ENCODE data around the gene SH3GL1.

Gene SH3GL1

DNA sequence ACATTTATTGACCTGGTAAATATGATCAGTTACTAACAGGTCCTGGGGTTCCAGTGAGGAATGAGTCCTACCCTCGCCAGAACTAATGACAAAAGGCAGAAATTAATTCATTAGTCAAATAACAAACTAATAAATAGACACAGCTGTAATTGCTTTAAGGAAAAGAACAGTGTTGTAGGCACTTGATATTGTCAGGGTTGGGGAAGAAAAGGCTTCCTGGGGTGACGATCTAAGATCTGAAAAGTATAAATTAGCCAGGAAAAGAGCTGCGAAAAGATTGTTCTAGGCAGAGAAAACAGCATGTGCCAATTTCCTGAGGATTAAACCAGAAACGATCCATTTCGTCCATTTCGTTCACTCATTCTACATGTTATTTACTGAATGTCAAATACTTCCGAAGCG is 1.4 kb upstream of the SH3GL1 start:
- DNase-seq (ENCODE audit: low spot score), result no peak
- FAIRE-seq, result no peak

GRCh38 chr19:4399812-4400134 is 574 bp downstream of the SH3GL1 start:
- no peak for DNase-seq (ENCODE audit: low spot score)
- FAIRE-seq, result no peak

- DNase-seq (ENCODE audit: low spot score), result no peak
- no peak for FAIRE-seq
Measured at GRCh38 chr19:4396949-4397783, 3.2 kb downstream of the SH3GL1 start.

DNA sequence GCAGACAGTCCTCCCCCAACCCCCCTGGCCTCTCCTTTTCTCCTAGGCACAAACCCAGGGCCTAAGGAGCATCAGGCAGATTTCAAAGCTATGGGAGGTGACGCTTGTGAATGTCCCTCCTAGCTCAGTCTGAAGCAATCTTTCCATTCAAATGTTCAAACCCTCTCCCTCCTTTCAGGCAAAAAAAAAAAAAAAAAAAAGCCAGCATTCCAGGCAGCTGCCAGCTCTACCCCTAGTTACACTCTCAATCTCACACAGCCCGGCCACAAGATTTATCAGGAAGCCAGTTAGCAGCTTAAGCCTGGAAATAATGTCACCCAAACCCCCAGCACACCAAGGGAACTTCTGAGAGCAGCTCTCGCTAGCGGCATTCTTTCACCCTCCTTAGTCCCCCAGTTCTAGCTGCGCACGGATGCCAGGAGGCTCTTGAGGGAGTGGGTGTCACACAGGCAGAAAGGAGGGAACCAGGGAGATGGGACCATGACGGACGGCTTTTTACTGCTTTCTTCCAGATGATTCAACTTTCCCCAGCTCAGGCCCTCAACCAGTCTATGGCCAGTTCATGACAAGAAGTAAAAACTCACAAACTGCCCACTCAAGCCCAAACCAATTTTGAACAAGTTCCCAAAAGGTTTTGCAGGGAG is 6.3 kb downstream of the SH3GL1 start:
- FAIRE-seq (no peak), DNase-seq (ENCODE audit: low spot score) (no peak)

DNA sequence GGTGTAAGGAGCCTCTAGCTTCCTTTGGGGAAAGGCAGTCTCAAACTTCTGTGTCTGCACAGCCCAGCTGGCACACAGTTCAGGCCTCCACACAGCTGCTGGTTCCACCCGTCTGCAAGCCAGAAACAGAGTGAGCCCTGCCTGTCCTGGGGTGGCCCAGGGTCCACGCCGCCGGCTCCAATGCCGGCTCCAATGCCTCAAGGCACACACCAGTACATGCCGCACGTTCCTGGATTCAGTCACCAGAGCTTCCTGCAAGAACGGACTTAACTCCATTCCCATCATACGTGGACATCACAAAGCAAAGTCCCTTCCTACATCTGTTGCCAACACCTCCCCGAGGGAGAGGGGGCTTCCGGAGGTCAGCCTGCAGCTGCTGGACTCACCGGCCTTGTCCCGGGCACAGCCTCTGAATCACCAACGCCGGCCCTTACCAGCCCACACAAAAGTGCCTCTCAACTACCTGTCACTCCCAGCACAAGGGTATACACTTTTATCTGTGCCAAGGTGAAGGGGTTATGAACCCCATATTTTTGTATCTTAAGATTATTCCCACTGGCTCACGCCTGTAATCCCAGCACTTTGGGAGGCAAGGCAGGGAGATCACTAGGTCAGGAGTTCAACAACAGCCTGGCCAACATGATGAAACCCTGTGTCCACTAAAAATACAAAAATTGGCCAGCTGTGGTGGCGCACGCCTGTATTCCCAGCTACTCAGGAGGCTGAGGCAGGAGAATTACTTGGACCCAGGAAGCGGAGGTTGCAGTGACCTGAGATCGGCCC is 8.5 kb downstream of the SH3GL1 start:
- FAIRE-seq (no peak), DNase-seq (ENCODE audit: low spot score) (no peak)

DNA sequence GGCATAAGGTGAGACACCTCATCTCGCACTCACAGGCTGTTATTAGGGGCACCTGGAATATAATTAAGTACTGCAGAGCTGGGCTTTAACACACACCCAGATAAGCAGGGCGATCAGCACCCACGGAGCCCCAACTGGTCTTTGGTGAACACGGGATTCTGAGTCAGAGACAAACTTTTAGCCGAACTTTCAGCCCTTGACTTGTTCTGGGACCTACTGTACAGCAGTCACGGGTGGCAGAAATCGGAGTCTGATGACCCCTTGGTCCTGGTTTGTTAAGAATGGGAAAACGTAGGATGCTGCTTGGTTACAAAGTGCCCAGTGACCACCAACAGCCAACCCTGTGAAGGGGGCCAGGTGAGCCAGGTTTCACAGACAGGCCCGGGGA is 9.0 kb downstream of the SH3GL1 start:
- FAIRE-seq, result no peak

DNA sequence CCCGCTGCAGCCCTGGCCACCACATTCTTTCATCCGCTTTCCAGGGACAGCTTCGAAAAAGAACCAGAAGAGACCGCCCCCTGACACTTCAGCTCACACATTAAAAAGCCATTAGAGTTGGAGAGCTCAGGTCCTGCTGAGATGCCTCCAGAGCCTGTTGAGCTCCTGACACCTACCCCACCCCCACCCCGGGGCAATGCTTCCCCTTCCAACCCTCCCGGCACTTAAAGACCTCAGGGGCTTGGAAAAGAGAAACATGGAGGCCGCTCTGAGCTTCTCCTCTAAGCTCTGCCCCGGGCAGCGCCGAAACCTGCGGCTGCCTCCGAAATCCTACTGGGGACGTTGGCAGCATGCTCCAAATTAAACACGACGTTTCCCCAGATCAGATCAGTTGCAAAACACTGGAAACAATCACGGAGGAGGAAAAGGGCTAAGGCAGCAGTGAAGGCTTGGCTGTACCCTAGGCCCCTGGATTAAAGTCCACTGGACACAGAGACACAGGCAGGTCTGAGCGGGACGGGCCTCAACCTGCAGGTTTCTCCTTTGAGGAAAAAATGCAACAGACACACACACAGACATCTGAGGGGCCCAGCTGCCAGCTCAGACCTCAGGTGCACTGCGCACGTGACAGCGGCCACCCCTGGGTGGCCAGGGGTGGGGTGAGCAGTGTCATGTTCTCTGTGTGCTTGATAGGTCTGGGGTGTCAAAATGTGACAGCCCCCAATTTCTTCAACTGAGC is 9.6 kb downstream of the SH3GL1 start:
- no peak for DNase-seq (ENCODE audit: low spot score)
- no peak for FAIRE-seq

More for the DNA sequence above, 9.0 kb downstream of the SH3GL1 start:
- no peak for DNase-seq (ENCODE audit: low spot score)

GRCh38 chr19:4390017-4390566 is 10.3 kb downstream of the SH3GL1 start:
- DNase-seq (ENCODE audit: low spot score) (no peak), FAIRE-seq (no peak)

DNA sequence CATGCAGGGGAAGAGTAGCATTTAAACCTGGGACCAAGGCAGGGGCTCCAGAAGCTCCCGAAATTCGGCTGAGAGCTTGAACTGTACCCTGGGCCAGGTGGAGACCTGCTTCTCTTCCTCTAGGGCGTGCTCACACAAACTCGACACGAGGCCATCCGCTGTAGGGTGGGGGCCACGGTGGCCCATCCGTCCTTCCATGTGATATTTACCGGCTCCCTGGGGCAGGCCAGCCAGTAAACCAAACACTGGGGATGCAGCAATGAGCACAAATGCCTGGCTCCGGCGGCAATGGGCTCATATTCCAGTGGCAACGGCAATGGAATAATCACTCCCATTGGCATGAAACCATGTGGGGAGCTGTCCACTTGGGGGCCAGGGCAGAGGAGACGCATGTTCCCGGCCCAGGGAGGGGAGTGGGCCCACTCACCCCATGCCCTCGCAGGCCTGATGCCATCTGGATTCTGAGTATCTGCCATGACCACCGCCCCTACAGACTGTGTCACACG is 10.8 kb downstream of the SH3GL1 start:
- DNase-seq (ENCODE audit: low spot score) (no peak), FAIRE-seq (no peak)

- DNase-seq (ENCODE audit: low spot score), result no peak
- no peak for FAIRE-seq
Measured at GRCh38 chr19:4389064-4389375, 11.3 kb downstream of the SH3GL1 start.

DNA sequence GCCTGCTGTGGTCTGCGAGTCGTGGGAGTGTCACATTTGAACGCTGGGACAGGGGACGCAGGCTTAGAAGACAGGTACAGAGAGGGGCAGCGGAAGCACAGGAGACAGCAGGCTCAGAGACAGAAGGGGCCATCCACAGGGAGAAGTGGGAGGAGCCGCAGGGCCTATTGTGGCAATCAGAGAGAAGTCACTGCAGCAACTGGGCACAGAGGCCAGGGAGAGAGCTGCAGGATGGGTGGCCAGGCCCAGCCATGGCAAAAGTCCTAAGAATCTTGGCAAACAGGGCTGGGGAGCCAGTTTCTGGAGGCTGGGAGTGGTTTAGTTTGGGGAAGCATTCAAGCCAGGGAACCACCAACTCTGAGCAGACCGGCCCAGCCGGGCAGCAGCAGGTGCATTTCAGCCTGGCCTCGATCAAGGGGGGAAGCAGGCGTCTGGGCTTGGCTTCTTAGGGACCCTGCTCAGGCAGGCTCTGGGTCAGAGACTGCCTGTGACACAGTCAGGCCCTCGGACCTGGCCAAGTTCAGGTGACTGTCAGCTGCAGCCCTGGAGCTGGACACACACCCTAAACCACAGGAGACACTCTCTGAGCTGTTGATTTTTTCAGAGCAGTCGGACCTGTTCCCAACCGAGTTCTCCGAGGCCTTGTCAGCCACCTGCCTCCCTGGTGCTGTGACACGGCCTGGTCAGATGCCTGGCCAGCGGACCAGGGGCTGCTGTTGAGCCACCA is 11.8 kb downstream of the SH3GL1 start:
- FAIRE-seq (no peak), DNase-seq (ENCODE audit: low spot score) (no peak)

GRCh38 chr19:4386041-4386782 is 14.1 kb downstream of the SH3GL1 start:
- FAIRE-seq (no peak), DNase-seq (ENCODE audit: low spot score) (no peak)

GRCh38 chr19:4385291-4386040 is 14.9 kb downstream of the SH3GL1 start:
- no peak for FAIRE-seq

DNA sequence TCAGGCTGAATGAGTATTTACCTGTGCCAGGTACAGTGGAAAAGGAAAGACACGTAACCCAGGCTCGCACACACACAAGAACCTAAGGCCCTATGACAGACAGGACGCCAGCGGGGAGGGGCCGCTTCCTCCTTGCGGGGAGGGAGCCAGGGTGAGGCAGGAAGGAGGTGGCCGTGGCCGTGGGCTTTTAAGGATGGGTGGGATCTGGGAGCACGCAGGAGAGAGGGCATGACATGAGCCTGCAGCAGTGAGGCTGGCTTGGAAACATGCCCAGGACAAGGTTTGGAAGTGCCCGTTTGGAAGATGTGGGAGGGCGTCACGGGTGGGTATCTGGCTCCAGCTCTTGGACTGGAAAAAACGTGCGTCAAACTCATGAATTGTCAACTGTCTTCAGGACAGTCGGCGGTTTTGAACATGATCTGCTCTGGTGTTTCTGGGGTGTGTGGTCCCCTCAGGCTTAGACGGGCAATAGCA is 20.1 kb downstream of the SH3GL1 start:
- DNase-seq (ENCODE audit: low spot score) (no peak), FAIRE-seq (no peak)

More at GRCh38 chr19:4385291-4386040, 14.9 kb downstream of the SH3GL1 start:
- DNase-seq (ENCODE audit: low spot score), result no peak

GRCh38 chr19:4379383-4380253 is 20.7 kb downstream of the SH3GL1 start:
- DNase-seq (ENCODE audit: low spot score), result peak; percentile 85
- peak; percentile 74 for FAIRE-seq

DNA sequence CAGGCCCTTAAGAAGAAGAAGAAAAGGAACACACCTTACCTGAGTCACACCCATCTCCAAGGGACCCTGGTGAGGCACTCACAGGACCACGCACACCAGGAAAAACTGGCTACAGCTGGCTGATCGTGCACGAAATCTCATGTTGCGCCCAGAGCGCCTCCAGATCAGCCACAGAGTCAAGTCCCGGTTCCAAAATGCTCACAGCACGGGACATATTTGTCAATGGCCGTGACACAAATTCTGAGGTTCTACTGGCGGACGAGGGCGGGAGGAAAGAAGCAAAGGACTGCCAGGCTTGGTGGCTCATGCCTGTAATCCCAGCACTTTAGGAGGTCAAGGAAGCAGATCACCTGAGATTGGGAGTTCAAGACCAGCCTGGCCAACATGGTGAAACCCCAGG is 21.5 kb downstream of the SH3GL1 start:
- DNase-seq (ENCODE audit: low spot score) (no peak), FAIRE-seq (no peak)

- DNase-seq (ENCODE audit: low spot score) (no peak), FAIRE-seq (no peak)
Measured at GRCh38 chr19:4376991-4377781, 23.2 kb downstream of the SH3GL1 start.

Data from urothelium cell line (cell line).